OCI-LY1 (cell line): ENCODE data around the gene LAYN.
A peak's percentile ranks its signal among the peaks of the same experiment; 100 is the strongest.

Source experiments
- H2AFZ ChIP-seq: fragments of 200-600 bp; sonication (generic), shearing (Covaris generic); 2 replicates; pipeline ENCODE4 v1.6.0; 2014; ENCODE audit warnings: antibody characterized with exemption, mild to moderate bottlenecking, low read length
- H3F3A ChIP-seq: fragments of 200-600 bp; sonication (generic), shearing (Covaris generic); 2 replicates; pipeline ENCODE4 v1.6.0; 2014; ENCODE audit warnings: mild to moderate bottlenecking, antibody characterized with exemption, low read length, moderate library complexity; ENCODE audit not compliant: insufficient read depth
- H3K27ac ChIP-seq: fragments of 200-600 bp; sonication (generic); 2 replicates; pipeline ENCODE4 v1.5.1; 2014; ENCODE audit warnings: low read length, mixed run types, mild to moderate bottlenecking, low read depth; ENCODE audit not compliant: poor library complexity, severe bottlenecking
- H3K27me3 ChIP-seq: fragments of 200-600 bp; sonication (generic); 2 replicates; pipeline ENCODE4 v1.6.0; 2014; ENCODE audit warnings: antibody characterized with exemption, mild to moderate bottlenecking, low read length, moderate library complexity; ENCODE audit not compliant: insufficient read depth
- H3K36me3 ChIP-seq: fragments of 200-600 bp; sonication (generic); 2 replicates; pipeline ENCODE4 v1.6.1; 2014; ENCODE audit warnings: mild to moderate bottlenecking, antibody characterized with exemption, low read length, moderate library complexity, mixed read lengths; ENCODE audit not compliant: insufficient read depth
- H3K4me1 ChIP-seq: fragments of 200-600 bp; sonication (generic); 2 replicates; pipeline ENCODE4 v1.5.1; 2014; ENCODE audit warnings: mild to moderate bottlenecking, low read length, moderate library complexity; ENCODE audit not compliant: insufficient read depth, severe bottlenecking
- H3K4me2 ChIP-seq: fragments of 200-600 bp; sonication (generic), shearing (Covaris generic); 2 replicates; pipeline ENCODE4 v1.6.1; 2014; ENCODE audit warnings: low read length
- H3K4me3 ChIP-seq: fragments of 200-600 bp; sonication (generic); 2 replicates; pipeline ENCODE4 v1.5.1; 2014; ENCODE audit warnings: low read length, low read depth, mild to moderate bottlenecking, mixed read lengths; ENCODE audit not compliant: poor library complexity, severe bottlenecking
- H3K79me2 ChIP-seq: fragments of 200-600 bp; shearing (Covaris generic); 2 replicates; pipeline ENCODE4 v1.6.1; 2016; ENCODE audit warnings: mixed run types, low read length, mixed read lengths; ENCODE audit not compliant: insufficient read depth
- H3K9ac ChIP-seq: fragments of 200-600 bp; sonication (generic), shearing (Covaris generic); 2 replicates; pipeline ENCODE4 v1.6.1; 2014; ENCODE audit warnings: mild to moderate bottlenecking, low read length, mixed read lengths
- H3K9me2 ChIP-seq: fragments of 200-600 bp; sonication (generic), shearing (Covaris generic); 2 replicates; pipeline ENCODE4 v1.6.1; 2014; ENCODE audit warnings: low read depth, mild to moderate bottlenecking, low read length, mixed read lengths
- H3K9me3 ChIP-seq: fragments of 200-600 bp; shearing (Covaris generic); 2 replicates; pipeline ENCODE4 v1.6.1; 2014; ENCODE audit warnings: low read length, mixed read lengths
- H4K20me1 ChIP-seq: fragments of 200-600 bp; sonication (generic), shearing (Covaris generic); 2 replicates; pipeline ENCODE4 v1.6.0; 2016; ENCODE audit warnings: mild to moderate bottlenecking, low read length; ENCODE audit not compliant: insufficient read depth
- CTCF ChIP-seq: fragments of 200-600 bp; sonication (generic), shearing (Covaris generic); IDR thresholded peaks from 2 replicates; pipeline ENCODE4 v1.5.1; 2017; ENCODE audit warnings: mild to moderate bottlenecking, antibody characterized with exemption, low read length, moderate library complexity, mixed read lengths
- EZH2 ChIP-seq: fragments of 200-600 bp; sonication (generic), shearing (Covaris generic); IDR thresholded peaks from 2 replicates; pipeline ENCODE4 v1.8.0; 2017; ENCODE audit warnings: borderline replicate concordance, mixed run types, mild to moderate bottlenecking, antibody characterized with exemption, low read length, moderate library complexity, mixed read lengths

LAYN gene

GRCh38 chr11:111601979-111602864, 61.7 kb downstream of the LAYN start, which contains the start of gene SIK2:
TSS of gene SIK2 (plus strand) at chr11:111602449. CDS start at chr11:111602564, 115 bp downstream.
- Histone ChIP-seq H3K4me2 (peak within 1 kb of the TSS; percentile 85), H3K9me2 (no peaks in the 10 kb centered on the region), H3F3A (peaks cover 7% of the 10 kb centered on the region; the same call in 1 of the 2 replicates), H3K27me3 (no peaks in the 10 kb centered on the region), H4K20me1 (no peaks in the 10 kb centered on the region), H3K4me3 (peak within 1 kb of the TSS; percentile 84), H3K9ac (peak within 1 kb of the TSS; percentile 79), H2AFZ (peak within 1 kb of the TSS; percentile 78), H3K27ac (peak within 1 kb of the TSS; percentile 70), H3K79me2 (peaks cover 33% of the 10 kb centered on the region), H3K36me3 (no peaks in the 10 kb centered on the region), H3K9me3 (no peaks in the 10 kb centered on the region), H3K4me1 (peaks cover 52% of the 10 kb centered on the region)
- TF ChIP-seq CTCF (peak; percentile 97), EZH2 (no peak)

- H3K79me2 ChIP-seq: peaks cover 42% of the 10 kb centered on the region
- H3K4me1 ChIP-seq: peaks cover 44% of the 10 kb centered on the region
Measured at GRCh38 chr11:111602865-111603610, 62.5 kb downstream of the LAYN start.

More at GRCh38 chr11:111602865-111603610, 62.5 kb downstream of the LAYN start:
- no peaks in the 10 kb centered on the region for H3K36me3 ChIP-seq
- H4K20me1 ChIP-seq: no peaks in the 10 kb centered on the region
- peak overlapping the region; percentile 70 for H3K27ac ChIP-seq
- H3K9me2 ChIP-seq: no peaks in the 10 kb centered on the region
- peak overlapping the region; percentile 85 for H3K4me2 ChIP-seq
- peak overlapping the region; percentile 84 for H3K4me3 ChIP-seq
- H3K27me3 ChIP-seq: no peaks in the 10 kb centered on the region
- no peak overlapping the region for H2AFZ ChIP-seq
- TF ChIP-seq EZH2 (no peak), CTCF (no peak)
- H3F3A ChIP-seq: peaks cover 7% of the 10 kb centered on the region; the same call in 1 of the 2 replicates
- H3K9me3 ChIP-seq: no peaks in the 10 kb centered on the region
- peak overlapping the region; percentile 79 for H3K9ac ChIP-seq
